DND-41 (cell line): ENCODE data around the gene TMEM107.
"Not testable (repeated sequence)": the region's sequence is repeated elsewhere in the genome, so short reads cannot be mapped to it uniquely, and the experiment has no call there.

Experiments
- ATAC-seq: fragments of 200-7000 bp; cut with Tn5 transposase; 3 replicates; pipeline ENCODE4 v1.9.1; 2021; ENCODE audit warnings: low read depth; ENCODE audit not compliant: insufficient read depth
- DNase-seq: peaks from one replicate; pipeline ENCODE4 v3.0.0-alpha.2; 2020
- H2AFZ ChIP-seq: 2 replicates; pipeline ENCODE4 v1.6.0; 2012; ENCODE audit warnings: low read depth, low read length
- H3K27ac ChIP-seq: 2 replicates; pipeline ENCODE4 v1.5.1; 2012; ENCODE audit warnings: low read length, inconsistent platforms
- H3K27me3 ChIP-seq: fragments of 200-600 bp; sonication (generic); 2 replicates; pipeline ENCODE4 v1.6.0; 2012; ENCODE audit warnings: low read length, mild to moderate bottlenecking, inconsistent platforms; ENCODE audit not compliant: insufficient read depth, poor library complexity
- H3K36me3 ChIP-seq: 2 replicates; pipeline ENCODE4 v1.5.1; 2012; ENCODE audit warnings: low read length, inconsistent platforms; ENCODE audit not compliant: insufficient read depth
- H3K4me1 ChIP-seq: 2 replicates; pipeline ENCODE4 v1.5.1; 2012; ENCODE audit warnings: mild to moderate bottlenecking, low read length; ENCODE audit not compliant: insufficient read depth
- H3K4me2 ChIP-seq: 2 replicates; pipeline ENCODE4 v1.6.0; 2012; ENCODE audit warnings: mild to moderate bottlenecking, moderate library complexity, low read length, inconsistent platforms; ENCODE audit not compliant: insufficient read depth
- H3K4me3 ChIP-seq, 2 experiments: fragments of 200-600 bp in 1 of 2; shearing (Covaris generic) in 1 of 2; 2 replicates each; pipeline ENCODE4 v1.5.1; 2012 to 2016; ENCODE audit warnings: inconsistent platforms in 2 of 2, low read length in 2 of 2, mild to moderate bottlenecking in 2 of 2, low read depth in 1 of 2, moderate library complexity in 1 of 2
- H3K79me2 ChIP-seq: 2 replicates; pipeline ENCODE4 v1.6.0; 2012; ENCODE audit warnings: low read length, inconsistent platforms; ENCODE audit not compliant: insufficient read depth
- H3K9ac ChIP-seq: 2 replicates; pipeline ENCODE4 v1.6.0; 2012; ENCODE audit warnings: low read depth, mild to moderate bottlenecking, inconsistent platforms, low read length, moderate library complexity
- H3K9me3 ChIP-seq: 2 replicates; pipeline ENCODE4 v1.5.1; 2012; ENCODE audit warnings: low read length, moderate library complexity, mild to moderate bottlenecking, inconsistent platforms; ENCODE audit not compliant: insufficient read depth, severe bottlenecking
- H4K20me1 ChIP-seq: 2 replicates; pipeline ENCODE4 v1.6.0; 2012; ENCODE audit warnings: low read length; ENCODE audit not compliant: insufficient read depth
- CTCF ChIP-seq: IDR thresholded peaks from 2 replicates; pipeline ENCODE4 v1.5.1; 2012; ENCODE audit warnings: borderline replicate concordance, low read length, moderate library complexity, mild to moderate bottlenecking; ENCODE audit not compliant: poor library complexity, severe bottlenecking; ENCODE audit errors: extremely low read depth
- EZH2 ChIP-seq: IDR thresholded peaks from 3 replicates; pipeline ENCODE4 v1.6.1; 2012; ENCODE audit warnings: borderline replicate concordance, low read depth, mild to moderate bottlenecking, moderate library complexity, low read length, inconsistent platforms; ENCODE audit not compliant: severe bottlenecking

TMEM107 gene

DNA sequence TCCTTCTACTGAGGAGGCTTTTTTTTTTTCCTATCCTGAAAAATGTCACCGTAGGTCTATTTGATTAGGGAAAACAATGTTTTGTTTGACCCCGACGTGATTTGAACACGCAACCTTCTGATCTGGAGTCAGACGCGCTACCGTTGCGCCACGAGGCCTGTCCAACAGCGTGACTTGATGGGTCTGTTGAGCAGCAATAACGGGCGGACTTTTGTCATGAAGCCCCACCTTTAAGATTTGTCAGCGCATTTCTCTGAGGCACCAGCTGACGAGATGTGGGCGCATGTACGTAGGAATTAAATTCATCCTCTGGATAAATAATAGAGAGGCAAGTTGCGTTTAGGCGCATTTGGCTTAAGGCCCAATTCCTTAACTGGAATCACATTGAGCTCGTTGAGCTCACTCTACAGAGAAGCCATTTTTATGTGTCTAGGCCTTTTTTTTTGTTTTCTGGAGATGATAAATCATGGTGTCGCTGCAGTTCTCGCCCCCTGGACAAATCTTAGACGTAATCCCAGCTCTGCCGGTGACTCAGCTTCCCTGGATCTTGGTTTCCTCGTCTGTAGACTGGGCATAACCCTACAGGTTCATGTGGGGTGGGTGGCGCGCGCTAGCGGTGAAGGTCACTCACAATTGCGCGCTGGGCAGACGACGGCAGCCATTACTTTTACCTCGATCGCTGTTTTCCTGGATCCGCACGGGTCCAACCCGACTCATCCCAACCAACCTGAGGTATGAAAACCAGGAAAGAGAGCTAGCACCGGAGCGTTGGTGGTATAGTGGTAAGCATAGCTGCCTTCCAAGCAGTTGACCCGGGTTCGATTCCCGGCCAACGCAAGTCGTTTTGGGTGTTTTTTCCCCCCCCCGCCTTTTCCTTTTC, 44.8 kb upstream of the TMEM107 start:
- ATAC-seq (peak; percentile 47), DNase-seq (peak; percentile 89)
- Histone ChIP-seq H3K27ac (peak overlapping the region; percentile 98), H3K4me1 (peaks cover 32% of the 10 kb centered on the region), H3K9ac (peak overlapping the region; percentile 89), H3K9me3 (no peaks in the 10 kb centered on the region), H3K4me2 (peak overlapping the region; percentile 76), H3K4me3 (peak overlapping the region; percentile 32 to 81; a peak in 3 of 4 replicates), H3K27me3 (no peaks in the 10 kb centered on the region), H3K36me3 (no peaks in the 10 kb centered on the region), H2AFZ (peak overlapping the region; percentile 89), H4K20me1 (no peaks in the 10 kb centered on the region), H3K79me2 (no peaks in the 10 kb centered on the region; the same call in 1 of the 2 replicates)
- TF ChIP-seq CTCF = no peak
- no peak for TF ChIP-seq EZH2

DNA sequence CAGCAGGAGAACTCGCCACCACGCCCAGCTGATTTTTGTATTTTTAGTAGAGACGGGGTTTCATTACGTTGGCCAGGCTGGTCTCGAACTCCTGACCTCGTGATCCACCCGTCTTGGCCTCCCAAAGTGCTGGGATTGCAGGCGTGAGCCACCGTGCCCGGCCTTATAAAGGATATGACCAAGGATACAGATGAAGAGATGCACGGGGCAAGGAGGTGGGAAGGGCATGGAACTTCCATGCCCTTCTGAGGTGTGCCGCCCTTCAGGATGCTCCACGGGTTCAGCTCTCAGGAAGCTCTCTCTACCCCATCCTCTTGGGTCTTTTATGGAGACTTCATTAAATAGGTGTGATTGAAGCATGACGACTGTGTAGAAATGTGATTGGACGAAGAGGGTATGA, 37.8 kb upstream of the TMEM107 start:
- H4K20me1 ChIP-seq, DNase-seq, ATAC-seq, H3K27me3 ChIP-seq, H3K4me2 ChIP-seq, H3K9me3 ChIP-seq, H3K27ac ChIP-seq, H2AFZ ChIP-seq, H3K9ac ChIP-seq, H3K4me3 ChIP-seq: not testable (repeated sequence)
- peaks cover 20% of the 10 kb centered on the region for H3K79me2 ChIP-seq
- peaks cover 16% of the 10 kb centered on the region for H3K4me1 ChIP-seq
- peaks cover 12% of the 10 kb centered on the region for H3K36me3 ChIP-seq

DNA sequence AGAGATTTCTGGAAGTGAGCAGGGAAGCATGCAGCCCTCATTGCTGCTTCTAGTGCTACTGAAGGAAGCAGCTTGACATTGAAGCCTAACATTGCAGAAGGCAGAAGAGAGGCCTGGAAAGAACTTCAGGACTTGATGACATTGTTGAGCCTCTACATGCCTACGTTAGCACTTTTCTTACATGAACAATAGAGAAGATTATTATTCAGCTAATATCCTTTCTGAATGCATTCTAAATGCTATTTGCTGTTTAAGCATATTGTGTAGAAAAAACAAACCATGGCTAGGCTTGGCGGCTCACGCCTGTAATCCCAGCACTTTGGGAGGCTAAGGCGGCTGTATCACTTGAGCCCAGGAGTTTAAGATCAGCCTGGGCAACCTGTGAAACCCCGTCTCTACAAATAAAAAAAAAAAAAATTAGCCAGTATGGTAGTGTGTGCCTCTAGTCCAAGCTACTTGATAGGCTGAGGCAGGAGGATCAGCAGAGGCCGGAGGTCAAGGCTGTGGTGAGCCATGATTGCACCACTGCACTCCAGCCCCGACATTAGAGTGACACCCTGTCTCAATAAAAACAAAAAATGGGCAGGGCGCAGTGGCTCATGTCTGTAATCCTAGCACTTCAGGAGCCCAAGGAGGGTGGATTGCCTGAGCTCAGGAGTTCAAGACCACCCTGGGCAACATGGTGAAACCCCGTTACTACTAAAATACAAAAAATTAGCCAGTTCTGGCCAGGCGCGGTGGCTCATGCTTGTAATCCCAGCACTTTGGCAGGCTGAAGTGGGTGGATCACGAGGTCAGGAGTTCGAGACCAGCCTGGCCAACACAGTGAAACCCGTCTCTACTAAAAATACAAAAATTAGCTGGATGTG, 36.4 kb upstream of the TMEM107 start:
- DNase-seq = no peak
- ATAC-seq = no peak
- peaks cover 12% of the 10 kb centered on the region for H4K20me1 ChIP-seq
- no peak overlapping the region for H3K4me2 ChIP-seq
- no peaks in the 10 kb centered on the region for H3K27me3 ChIP-seq
- peaks cover 28% of the 10 kb centered on the region for H3K4me1 ChIP-seq
- no peak overlapping the region for H3K27ac ChIP-seq
- H2AFZ ChIP-seq = 0 out of 2 replicates have a peak overlapping the region, but pooled peaks have one; percentile 43
- H3K9ac ChIP-seq = no peak overlapping the region
- H3K4me3 ChIP-seq = no peak overlapping the region
- peaks cover 32% of the 10 kb centered on the region for H3K79me2 ChIP-seq
- H3K9me3 ChIP-seq = no peaks in the 10 kb centered on the region
- peaks cover 22% of the 10 kb centered on the region for H3K36me3 ChIP-seq
- TF ChIP-seq EZH2 (no peak), CTCF (no peak)
